ENCODE measurements around the gene SLC12A9.

The SLC12A9 gene

GRCh38 chr7:100852048-100852872 lies at the start of gene SLC12A9 (continued):
- TF ChIP-seq INSM2 (tag by site-specific recombination; IDR thresholded peaks at IDR 0.05) (no peak), ZNF555 (tag by site-specific recombination; conservative IDR thresholded peaks at IDR 0.05) (no peak), KLF9 (tag by site-specific recombination; IDR thresholded peaks at IDR 0.05; ENCODE audit: low read depth) (peak; percentile 99), ZBTB11 (tag by site-specific recombination; conservative IDR thresholded peaks at IDR 0.05; ENCODE audit: low read depth) (peak; percentile 4; the same call in 1 of the 2 replicates), ZBTB1 (tag by site-specific recombination; IDR thresholded peaks at IDR 0.05) (no peak), ZNF214 (tag by site-specific recombination; IDR thresholded peaks at IDR 0.05; ENCODE audit: borderline replicate concordance) (no peak), ZBTB49 (tag by site-specific recombination; IDR thresholded peaks at IDR 0.05; ENCODE audit: low read depth) (no peak), ZNF610 (tag by site-specific recombination; IDR thresholded peaks at IDR 0.05; ENCODE audit: borderline replicate concordance) (no peak), CTCF (tag by site-specific recombination; IDR thresholded peaks at IDR 0.05) (peak; percentile 95), ZBTB20 (tag by site-specific recombination; IDR thresholded peaks at IDR 0.05) (peak; percentile 47; the same call in 1 of the 2 replicates), ZNF311 (tag by site-specific recombination; IDR thresholded peaks at IDR 0.05; ENCODE audit: borderline replicate concordance) (no peak), YY2 (tag by site-specific recombination; IDR thresholded peaks at IDR 0.05) (peak; percentile 69), ZNF76 (tag by site-specific recombination; IDR thresholded peaks at IDR 0.05; ENCODE audit: borderline replicate concordance, low read depth) (peak; percentile 76), ATF2 (tag by site-specific recombination; IDR thresholded peaks at IDR 0.05; ENCODE audit: low read depth) (no peak), BCL6B (tag by site-specific recombination; IDR thresholded peaks at IDR 0.05) (no peak), ZNF302 (tag by site-specific recombination; IDR thresholded peaks at IDR 0.05; ENCODE audit: low read depth) (no peak), PATZ1 (tag by site-specific recombination; IDR thresholded peaks at IDR 0.05) (peak; percentile 92), HIC1 (tag by site-specific recombination; IDR thresholded peaks at IDR 0.05) (peak; percentile 13; the same call in 1 of the 2 replicates), ZBTB17 (tag by site-specific recombination; IDR thresholded peaks at IDR 0.05) (peak; percentile 85), ZNF561 (tag by site-specific recombination; IDR thresholded peaks at IDR 0.05; ENCODE audit: borderline replicate concordance) (peak; percentile 43; the same call in 1 of the 2 replicates)
